ENCODE results near the gene OAS3. TPM values are rescaled to one million over a fixed set of nuclear protein-coding genes. Genes with fewer than 3 reads are reported as not detected.

OAS3 gene
- total RNA-seq, 1 experiment from 2014 or later, result 17.4 TPM

DNA sequence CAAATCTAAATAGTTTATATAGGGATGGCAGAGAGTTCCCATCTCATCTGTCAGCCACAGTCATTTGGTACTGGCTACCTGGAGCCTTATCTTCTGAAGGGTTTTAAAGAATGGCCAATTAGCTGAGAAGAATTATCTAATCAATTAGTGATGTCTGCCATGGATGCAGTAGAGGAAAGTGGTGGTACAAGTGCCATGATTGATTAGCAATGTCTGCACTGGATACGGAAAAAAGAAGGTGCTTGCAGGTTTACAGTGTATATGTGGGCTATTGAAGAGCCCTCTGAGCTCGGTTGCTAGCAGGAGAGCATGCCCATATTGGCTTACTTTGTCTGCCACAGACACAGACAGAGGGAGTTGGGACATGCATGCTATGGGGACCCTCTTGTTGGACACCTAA is 32.1 kb downstream of the OAS3 start:
- H3K9me2 ChIP-seq (ENCODE audit: insufficient read depth), result no peaks in the 10 kb centered on the region
- H2AFZ ChIP-seq, result no peak overlapping the region
- intact Hi-C loops (cut with micrococcal nuclease; ENCODE audit: unreplicated experiment), result no loop called here
- CTCF ChIA-PET, result no interaction called here
- H3K36me3 ChIP-seq (ENCODE audit: low read depth), result no peaks in the 10 kb centered on the region
- H3F3A ChIP-seq (ENCODE audit: insufficient read depth, low read depth), result no peaks in the 10 kb centered on the region
- no peaks in the 10 kb centered on the region for H3K79me2 ChIP-seq (ENCODE audit: low read depth)
- no peak for DNase-seq
- no TSS peak for BruUV-seq (replicated peaks)
- H3K4me2 ChIP-seq, result no peak overlapping the region
- no peaks in the 10 kb centered on the region for H3K4me1 ChIP-seq (replicated peaks; ENCODE audit: insufficient read depth)
- POLR2A ChIA-PET (ENCODE audit: unreplicated experiment), result no interaction called here
- H3K27me3 ChIP-seq (ENCODE audit: insufficient read depth, low read depth), result 0 out of 2 replicates have a peak, but pooled peaks cover 4% of the 10 kb centered on the region
- H3K27ac ChIP-seq, result no peak overlapping the region
- no peak overlapping the region for H3K4me3 ChIP-seq
- TF ChIP-seq CTCF (conservative IDR thresholded peaks at IDR 0.05) (no peak), EZH2 (IDR thresholded peaks at IDR 0.05; ENCODE audit: low read depth) (no peak)
- H4K20me1 ChIP-seq (ENCODE audit: insufficient read depth), result no peaks in the 10 kb centered on the region
- no peaks in the 10 kb centered on the region for H3K9me3 ChIP-seq (ENCODE audit: insufficient read depth, low read depth)

DNA sequence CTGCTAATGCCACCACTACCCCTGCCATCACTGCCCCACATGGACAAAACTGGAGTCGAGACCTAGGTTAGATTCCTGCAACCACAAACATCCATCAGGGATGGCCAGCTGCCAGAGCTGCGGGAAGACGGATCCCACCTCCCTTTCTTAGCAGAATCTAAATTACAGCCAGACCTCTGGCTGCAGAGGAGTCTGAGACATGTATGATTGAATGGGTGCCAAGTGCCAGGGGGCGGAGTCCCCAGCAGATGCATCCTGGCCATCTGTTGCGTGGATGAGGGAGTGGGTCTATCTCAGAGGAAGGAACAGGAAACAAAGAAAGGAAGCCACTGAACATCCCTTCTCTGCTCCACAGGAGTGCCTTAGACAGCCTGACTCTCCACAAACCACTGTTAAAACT is 33.0 kb downstream of the OAS3 start:
- Histone ChIP-seq H3K4me3 (no peak overlapping the region), H3K27ac (no peak overlapping the region), H3K9me2 (ENCODE audit: insufficient read depth) (no peaks in the 10 kb centered on the region), H3K4me2 (no peak overlapping the region), H3K79me2 (ENCODE audit: low read depth) (no peaks in the 10 kb centered on the region), H3F3A (ENCODE audit: insufficient read depth, low read depth) (no peaks in the 10 kb centered on the region), H4K20me1 (ENCODE audit: insufficient read depth) (no peaks in the 10 kb centered on the region), H3K36me3 (ENCODE audit: low read depth) (no peaks in the 10 kb centered on the region), H3K27me3 (ENCODE audit: insufficient read depth, low read depth) (0 out of 2 replicates have a peak, but pooled peaks cover 5% of the 10 kb centered on the region), H2AFZ (no peak overlapping the region), H3K4me1 (replicated peaks; ENCODE audit: insufficient read depth) (no peaks in the 10 kb centered on the region), H3K9me3 (ENCODE audit: insufficient read depth, low read depth) (no peaks in the 10 kb centered on the region)
- DNase-seq, result no peak
- ChIA-PET CTCF (no interaction called here), POLR2A (ENCODE audit: unreplicated experiment) (no interaction called here)
- no TSS peak for BruUV-seq (replicated peaks)
- TF ChIP-seq CTCF (conservative IDR thresholded peaks at IDR 0.05) (no peak), EZH2 (IDR thresholded peaks at IDR 0.05; ENCODE audit: low read depth) (no peak)
- intact Hi-C loops (cut with micrococcal nuclease; ENCODE audit: unreplicated experiment), result no loop called here

- Histone ChIP-seq H3K9me3 (ENCODE audit: insufficient read depth, low read depth) (no peaks in the 10 kb centered on the region), H3K27ac (no peak overlapping the region), H3K79me2 (ENCODE audit: low read depth) (no peaks in the 10 kb centered on the region), H3K4me1 (replicated peaks; ENCODE audit: insufficient read depth) (no peaks in the 10 kb centered on the region), H3K36me3 (ENCODE audit: low read depth) (no peaks in the 10 kb centered on the region), H3K4me3 (no peak overlapping the region), H3F3A (ENCODE audit: insufficient read depth, low read depth) (no peaks in the 10 kb centered on the region), H2AFZ (no peak overlapping the region), H3K9me2 (ENCODE audit: insufficient read depth) (no peaks in the 10 kb centered on the region), H3K27me3 (ENCODE audit: insufficient read depth, low read depth) (0 out of 2 replicates have a peak, but pooled peaks cover 5% of the 10 kb centered on the region), H4K20me1 (ENCODE audit: insufficient read depth) (no peaks in the 10 kb centered on the region), H3K4me2 (no peak overlapping the region)
- TF ChIP-seq CTCF (conservative IDR thresholded peaks at IDR 0.05), result no peak
- DNase-seq, result no peak
- ChIA-PET POLR2A (ENCODE audit: unreplicated experiment) (no interaction called here), CTCF (no interaction called here)
- no TSS peak for BruUV-seq (replicated peaks)
- intact Hi-C loops (cut with micrococcal nuclease; ENCODE audit: unreplicated experiment), result no loop called here
These were observed 34.9 kb downstream of the OAS3 start for GRCh38 chr12:112973011-112973735.
